Heart left ventricle (tissue), 16 donors: ENCODE data around the gene TBX20. TPM values are rescaled to one million over a fixed set of nuclear protein-coding genes. Genes with fewer than 3 reads are reported as not detected.

Source experiments
- ATAC-seq, 4 donors: fragments of 200-7000 bp; cut with Tn5 transposase; one replicate each; pipeline ENCODE4 v1.9.1; 2020 to 2022; ENCODE audit warnings: moderate library complexity in 4 of 4, mild to moderate bottlenecking in 3 of 4, moderate number of reproducible peaks in 1 of 4
- DNase-seq, 5 donors: peaks; one replicate each; pipeline ENCODE4 v3.0.0-alpha.2; 2020
- H3K27ac ChIP-seq, 12 donors: fragments of 200-600 bp; sonication (generic) in 4 of 12; one replicate each; pipeline versions ENCODE4 v1.5.0 to v1.8.0; 2016 to 2022; ENCODE audit warnings: mild to moderate bottlenecking in 2 of 12
- H3K27me3 ChIP-seq, 9 donors: fragments of 200-600 bp; sonication (generic) in 2 of 9; one replicate each; pipeline versions ENCODE4 v1.5.1 to v1.8.0; 2016 to 2022; ENCODE audit warnings: mild to moderate bottlenecking in 3 of 9
- H3K36me3 ChIP-seq, 9 donors: fragments of 200-600 bp; sonication (generic) in 2 of 9; one replicate each; pipeline versions ENCODE4 v1.5.0 to v1.8.0; 2018 to 2022; ENCODE audit warnings: mild to moderate bottlenecking in 2 of 9
- H3K4me1 ChIP-seq, 12 donors: fragments of 200-600 bp; sonication (generic) in 4 of 12; one replicate each; pipeline versions ENCODE4 v1.5.0 to v1.8.0; 2016 to 2022; ENCODE audit warnings: mild to moderate bottlenecking in 3 of 12
- H3K4me3 ChIP-seq, 12 donors: fragments of 200-600 bp; sonication (generic) in 4 of 12; one replicate each; pipeline versions ENCODE4 v1.5.0 to v1.8.0; 2017 to 2022; ENCODE audit warnings: mild to moderate bottlenecking in 9 of 12, moderate library complexity in 4 of 12
- H3K9me3 ChIP-seq, 12 donors: fragments of 200-600 bp; sonication (generic) in 4 of 12; one replicate each; pipeline versions ENCODE4 v1.5.0 to v1.8.0; 2016 to 2022; ENCODE audit warnings: mild to moderate bottlenecking in 1 of 12
- POLR2A ChIP-seq, 2 donors: fragments of 450-650 bp; IDR thresholded peaks; one replicate each; pipeline ENCODE4 v1.6.1; 2017; ENCODE audit warnings: antibody characterized with exemption in 2 of 2, mild to moderate bottlenecking in 2 of 2, moderate library complexity in 2 of 2
- WGBS, 4 donors: extraction: QIAGEN DNeasy Blood & Tissue Kit in 2 of 4; methylation state at CpG; one replicate each; pipeline versions ENCODE4 v1.1.5 to v1.1.7; 2013 to 2018; 5-methylcytosine and 5-hydroxymethylcytosine counted together
- intact Hi-C, 10 donors: fragments of 100-400 bp; cut with DNase I; formaldehyde crosslinking; loops; one replicate each; pipeline versions ENCODE4 v1.11.1 to v1.14.2; 2022
- polyA plus RNA-seq, 2 donors: library from polyadenylated mRNA; stranded (reverse); fragments of 200-250 nt; gene quantifications; one replicate each; pipeline ENCODE4 v1.2.3, GENCODE V29; 2013
- total RNA-seq, 9 donors: library from RNA; depleted of rRNA in 2 of 9; stranded (reverse); fragments of >200 nt in 2 of 9; fragmentation: NEBNext Ultra II Directional in 3 of 9; extraction: Animal tissue kit (Norgen Biotek cat#: 25700) in 3 of 9; gene quantifications; one replicate each; pipeline versions ENCODE4 v1.1.0 to v1.2.4, GENCODE V29; 2016 to 2023
- TF ChIP-seq, protein P1 (sequence below), 12 donors: fragments of 200-600 bp; sonication (generic) in 4 of 12; IDR thresholded peaks; one replicate each; pipeline versions ENCODE4 v1.5.0 to v1.8.0; 2018 to 2022; ENCODE audit warnings: antibody characterized with exemption in 12 of 12, mild to moderate bottlenecking in 5 of 12
- donor health status: ischemic (EF 13 %, LVEDD 7.1; RV severe dilation, severe dysfunction).
- donor health status: healthy with polysubstance abuse.
- donor health status: DM: no; HTN: yes; CAD: no.
- donor health status: DM: no; HTN: no; CAD: no.
- donor health status: ischemic (EF 25% LVEDD 6.9; RV normal size, moderate dysfunction).
- donor health status: ischemic (EF 25% LVEDD 5.7; RV mildly dilated, moderate dysfunction).
- donor health status: healthy.
- donor health status: DM: yes; HTN: yes; CAD: no.
- donor health status: ischemic (EF 35%, LVEDD 5.7; RV mildly dilated, moderate dysfunction).
- donor health status: nonischemic (EF 11% LVEDD 7.7; RV severe dilation, severe dysfunction).
- donor health status: DM: yes; HTN: yes; CAD: no.
- donor health status: PGD.
- donor health status: ischemic (EF 29% LVEDD 5.4; RV normal size, mild dysfunction).
- donor health status: nonischemic (EF 23%, LVEDD 6.1; RV moderate dilation, normal function).

Gene TBX20
- total and polyA plus RNA-seq, 11 donors = 5.1 to 155 (median 117) TPM

DNA sequence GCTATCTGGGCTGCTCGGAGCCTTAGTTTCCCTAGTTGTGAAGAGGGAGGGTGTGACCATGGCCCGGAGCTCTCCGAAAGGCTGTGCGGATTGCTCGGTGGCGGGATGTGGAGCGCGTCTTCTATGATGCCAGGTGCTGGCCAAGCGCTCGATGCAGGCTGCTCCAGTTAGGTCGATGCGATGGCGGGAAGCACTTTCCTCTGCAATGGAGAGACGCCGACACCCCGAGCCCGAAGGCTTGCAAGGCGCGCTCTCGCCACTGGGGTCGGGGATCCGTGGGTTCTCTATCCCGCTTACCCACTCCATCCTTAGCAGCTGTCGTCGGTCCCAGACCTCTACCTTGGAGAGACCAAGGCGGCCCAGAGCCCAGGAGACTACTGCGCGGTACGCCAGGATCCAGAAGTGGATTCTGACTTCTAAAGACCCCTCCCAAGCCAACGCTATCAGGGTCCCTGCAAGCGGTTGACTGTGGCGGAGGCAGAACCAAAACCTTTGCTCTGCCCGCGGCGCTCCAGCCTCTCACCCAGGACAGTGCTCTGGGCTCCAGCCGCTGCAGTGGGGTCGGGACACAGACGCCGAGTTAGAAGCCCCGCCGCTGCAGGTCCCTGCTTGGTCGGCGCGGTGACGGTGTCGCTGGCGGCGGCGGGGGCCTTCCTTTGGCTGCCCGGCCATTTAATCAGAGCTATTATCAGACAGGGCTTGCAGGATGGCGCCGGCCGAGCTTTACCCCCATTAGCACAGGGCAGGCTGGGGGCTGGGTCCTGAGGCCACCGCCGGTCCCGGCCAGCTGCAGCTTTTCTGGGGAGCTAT, 7.8 kb upstream of the TBX20 start:
- DNase-seq (peak in 1 of 5 donors; percentile 51), ATAC-seq (peak in 3 of 4 donors; percentile 8 to 19 (median 18))
- H3K9me3 ChIP-seq = no peaks in the 10 kb centered on the region
- H3K27me3 ChIP-seq = peaks cover 0 to 71% (median 13%) of the 10 kb centered on the region in 9 donors
- H3K27ac ChIP-seq = peak overlapping the region in 9 of 12 donors; percentile 2 to 97 (median 63)
- intact Hi-C loops = no loop called here
- 17 to 29% (median 24%) methylated on average over 33 to 56 of the region's 56 CpGs for WGBS, 4 donors
- H3K4me1 ChIP-seq = peaks cover 0 to 28% (median 6%) of the 10 kb centered on the region in 12 donors
- H3K36me3 ChIP-seq = no peaks in the 10 kb centered on the region
- peak overlapping the region in 10 of 12 donors; percentile 1 to 47 (median 30) for H3K4me3 ChIP-seq
- TF ChIP-seq, protein P1, sequence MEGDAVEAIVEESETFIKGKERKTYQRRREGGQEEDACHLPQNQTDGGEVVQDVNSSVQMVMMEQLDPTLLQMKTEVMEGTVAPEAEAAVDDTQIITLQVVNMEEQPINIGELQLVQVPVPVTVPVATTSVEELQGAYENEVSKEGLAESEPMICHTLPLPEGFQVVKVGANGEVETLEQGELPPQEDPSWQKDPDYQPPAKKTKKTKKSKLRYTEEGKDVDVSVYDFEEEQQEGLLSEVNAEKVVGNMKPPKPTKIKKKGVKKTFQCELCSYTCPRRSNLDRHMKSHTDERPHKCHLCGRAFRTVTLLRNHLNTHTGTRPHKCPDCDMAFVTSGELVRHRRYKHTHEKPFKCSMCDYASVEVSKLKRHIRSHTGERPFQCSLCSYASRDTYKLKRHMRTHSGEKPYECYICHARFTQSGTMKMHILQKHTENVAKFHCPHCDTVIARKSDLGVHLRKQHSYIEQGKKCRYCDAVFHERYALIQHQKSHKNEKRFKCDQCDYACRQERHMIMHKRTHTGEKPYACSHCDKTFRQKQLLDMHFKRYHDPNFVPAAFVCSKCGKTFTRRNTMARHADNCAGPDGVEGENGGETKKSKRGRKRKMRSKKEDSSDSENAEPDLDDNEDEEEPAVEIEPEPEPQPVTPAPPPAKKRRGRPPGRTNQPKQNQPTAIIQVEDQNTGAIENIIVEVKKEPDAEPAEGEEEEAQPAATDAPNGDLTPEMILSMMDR (IDR thresholded peaks at IDR 0.05) = peak in 2 of 12 donors; percentile 8 to 11
- TF ChIP-seq POLR2A (IDR thresholded peaks at IDR 0.05) = no peak

DNA sequence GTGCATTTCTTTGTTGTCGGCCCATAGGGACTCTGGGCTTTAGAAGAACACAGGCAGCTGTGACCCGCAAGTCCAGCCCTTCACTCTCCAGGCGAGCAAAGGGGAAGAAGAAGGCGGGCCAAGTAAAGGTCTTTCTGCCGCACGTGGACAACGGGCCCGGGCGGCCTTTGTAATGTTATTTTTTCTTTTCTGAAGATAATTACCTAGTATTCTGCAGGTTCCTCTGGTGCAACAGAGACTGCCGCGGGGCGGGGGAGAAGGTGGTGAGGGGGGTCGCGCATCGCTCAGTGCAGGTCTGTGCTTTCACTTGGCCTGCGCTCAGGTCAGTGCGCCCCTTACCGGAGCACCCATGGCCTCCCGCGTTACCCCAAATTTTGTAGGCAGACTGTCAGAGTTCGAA, 7.1 kb upstream of the TBX20 start:
- no peaks in the 10 kb centered on the region for H3K9me3 ChIP-seq
- no peak for TF ChIP-seq POLR2A (IDR thresholded peaks at IDR 0.05)
- TF ChIP-seq, protein P1 (IDR thresholded peaks at IDR 0.05) = no peak
- intact Hi-C loops = no loop called here
- DNase-seq (no peak), ATAC-seq (no peak)
- H3K36me3 ChIP-seq = no peaks in the 10 kb centered on the region
- peak overlapping the region in 9 of 12 donors; percentile 2 to 97 (median 58) for H3K27ac ChIP-seq
- H3K4me3 ChIP-seq = peak overlapping the region in 9 of 12 donors; percentile 1 to 47 (median 21)
- peaks cover 0 to 28% (median 6%) of the 10 kb centered on the region in 12 donors for H3K4me1 ChIP-seq
- H3K27me3 ChIP-seq = peaks cover 0 to 78% (median 13%) of the 10 kb centered on the region in 9 donors
- WGBS, 4 donors = 39 to 73% (median 42%) methylated on average over 21 of the region's 21 CpGs

DNA sequence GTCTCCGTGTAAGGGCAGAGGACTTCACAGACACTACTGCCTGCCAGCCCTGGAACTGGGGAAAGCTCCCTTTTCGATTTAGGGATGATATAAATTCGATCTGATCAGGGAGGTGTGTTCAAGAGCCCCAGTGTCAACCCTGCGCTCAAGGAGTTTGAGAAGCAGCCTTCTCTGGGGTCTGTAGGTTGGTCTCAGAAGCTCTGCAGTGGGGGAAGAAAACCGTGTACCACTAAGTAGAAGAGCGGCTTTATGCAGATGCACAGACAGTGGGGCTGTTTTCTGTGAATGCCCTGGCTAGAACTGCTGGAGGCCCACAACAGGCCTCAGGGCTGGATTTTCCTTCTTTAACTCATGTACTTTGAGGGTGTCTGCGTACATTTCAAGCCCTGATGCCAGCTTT, 6.3 kb upstream of the TBX20 start:
- Histone ChIP-seq H3K4me3 (no peak overlapping the region), H3K36me3 (no peaks in the 10 kb centered on the region), H3K9me3 (no peaks in the 10 kb centered on the region), H3K27ac (peak overlapping the region in 3 of 12 donors; percentile 22 to 97 (median 34)), H3K27me3 (peaks cover 0 to 86% (median 15%) of the 10 kb centered on the region in 9 donors), H3K4me1 (peaks cover 0 to 28% (median 6%) of the 10 kb centered on the region in 12 donors)
- TF ChIP-seq, protein P1 (IDR thresholded peaks at IDR 0.05) = no peak
- TF ChIP-seq POLR2A (IDR thresholded peaks at IDR 0.05) = no peak
- intact Hi-C loops = no loop called here
- WGBS, 4 donors = 63 to 79% (median 73%) methylated on average over 7 of the region's 7 CpGs
- no peak for DNase-seq
- no peak for ATAC-seq

DNA sequence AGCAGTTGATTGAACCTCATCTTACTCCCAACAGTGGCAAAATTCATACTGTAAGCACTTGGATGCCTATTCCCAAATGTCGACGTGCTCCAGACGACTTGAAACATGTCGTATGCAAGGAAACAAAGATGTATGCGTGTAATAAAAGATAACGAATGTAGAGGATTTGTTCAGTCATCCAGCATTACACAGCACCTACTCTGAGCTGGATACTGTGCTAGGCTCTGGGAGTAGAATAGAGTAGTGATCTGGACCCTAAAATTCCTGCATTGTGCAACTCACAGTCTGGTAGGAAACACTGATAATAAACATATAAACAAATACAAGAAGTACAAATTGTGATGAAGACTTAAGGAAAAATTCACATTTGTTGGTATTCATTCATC, 5.6 kb upstream of the TBX20 start:
- peaks cover 0 to 93% (median 15%) of the 10 kb centered on the region in 9 donors for H3K27me3 ChIP-seq
- TF ChIP-seq POLR2A (IDR thresholded peaks at IDR 0.05) = no peak
- TF ChIP-seq, protein P1 (IDR thresholded peaks at IDR 0.05) = no peak
- ATAC-seq (no peak), DNase-seq (no peak)
- peak overlapping the region in 5 of 12 donors; percentile 49 to 90 (median 84) for H3K4me3 ChIP-seq
- WGBS, 4 donors = 26 to 55% (median 38%) methylated on average over 6 of the region's 6 CpGs
- no peaks in the 10 kb centered on the region for H3K36me3 ChIP-seq
- intact Hi-C loops = loop anchor here in 5 of 10 donors (5.0 to 10.0 kb wide), 5 partner anchors 113 to 265 kb away; no protein-coding TSS in a partner anchor
- H3K9me3 ChIP-seq = no peaks in the 10 kb centered on the region
- peak overlapping the region in 7 of 12 donors; percentile 6 to 97 (median 93) for H3K27ac ChIP-seq
- H3K4me1 ChIP-seq = peaks cover 0 to 28% (median 6%) of the 10 kb centered on the region in 12 donors
